Tibial artery (tissue), 4 donors: Measurements from ENCODE around the gene GOPC.
"Not testable (repeated sequence)": the region's sequence is repeated elsewhere in the genome, so short reads cannot be mapped to it uniquely, and the experiment has no call there.

ENCODE experiments used
- DNase-seq, 2 donors: peaks; one replicate each; pipeline ENCODE4 v3.0.0-alpha.2; 2019
- H3K27ac ChIP-seq, 2 donors: fragments of 200-600 bp; sonication (generic) in 1 of 2; 1 replicate in 1 of 2; 2 replicates in 1 of 2; pipeline ENCODE4 v1.5.1; 2018 to 2019; ENCODE audit warnings: mild to moderate bottlenecking in 1 of 2
- H3K27me3 ChIP-seq, 2 donors: fragments of 200-600 bp; sonication (generic) in 1 of 2; one replicate each; pipeline versions ENCODE4 v1.5.1 to v1.6.0; 2016 to 2019
- H3K36me3 ChIP-seq, 3 donors: fragments of 200-600 bp; sonication (generic) in 2 of 3; one replicate each; pipeline ENCODE4 v1.5.1; 2016 to 2019; ENCODE audit warnings: mild to moderate bottlenecking in 2 of 3
- H3K4me1 ChIP-seq, 4 donors: fragments of 200-600 bp; sonication (generic) in 2 of 4; 1 replicate in 3 of 4; 2 replicates in 1 of 4; pipeline ENCODE4 v1.5.1; 2016 to 2019
- H3K4me3 ChIP-seq, 2 donors: fragments of 200-600 bp; sonication (generic) in 1 of 2; 1 replicate in 1 of 2; 2 replicates in 1 of 2; pipeline ENCODE4 v1.5.1; 2018 to 2019; ENCODE audit warnings: mild to moderate bottlenecking in 2 of 2
- H3K9me3 ChIP-seq, 3 donors: fragments of 200-600 bp; sonication (generic) in 1 of 3; one replicate each; pipeline ENCODE4 v1.5.1; 2016 to 2019
- intact Hi-C: fragments of 100-400 bp; cut with DNase I; formaldehyde crosslinking; loops from one replicate; pipeline ENCODE4 v1.15.0; 2023; ENCODE audit warnings: low total_unique reads
- TF ChIP-seq, protein P1 (sequence below), 2 experiments: fragments of 200-600 bp in 1 of 2; fragments of 450-650 bp in 1 of 2; IDR thresholded peaks; one replicate each; pipeline ENCODE4 v1.5.1; 2017 to 2019; ENCODE audit warnings: antibody characterized with exemption in 2 of 2, mild to moderate bottlenecking in 1 of 2, moderate library complexity in 1 of 2

The GOPC gene

DNA sequence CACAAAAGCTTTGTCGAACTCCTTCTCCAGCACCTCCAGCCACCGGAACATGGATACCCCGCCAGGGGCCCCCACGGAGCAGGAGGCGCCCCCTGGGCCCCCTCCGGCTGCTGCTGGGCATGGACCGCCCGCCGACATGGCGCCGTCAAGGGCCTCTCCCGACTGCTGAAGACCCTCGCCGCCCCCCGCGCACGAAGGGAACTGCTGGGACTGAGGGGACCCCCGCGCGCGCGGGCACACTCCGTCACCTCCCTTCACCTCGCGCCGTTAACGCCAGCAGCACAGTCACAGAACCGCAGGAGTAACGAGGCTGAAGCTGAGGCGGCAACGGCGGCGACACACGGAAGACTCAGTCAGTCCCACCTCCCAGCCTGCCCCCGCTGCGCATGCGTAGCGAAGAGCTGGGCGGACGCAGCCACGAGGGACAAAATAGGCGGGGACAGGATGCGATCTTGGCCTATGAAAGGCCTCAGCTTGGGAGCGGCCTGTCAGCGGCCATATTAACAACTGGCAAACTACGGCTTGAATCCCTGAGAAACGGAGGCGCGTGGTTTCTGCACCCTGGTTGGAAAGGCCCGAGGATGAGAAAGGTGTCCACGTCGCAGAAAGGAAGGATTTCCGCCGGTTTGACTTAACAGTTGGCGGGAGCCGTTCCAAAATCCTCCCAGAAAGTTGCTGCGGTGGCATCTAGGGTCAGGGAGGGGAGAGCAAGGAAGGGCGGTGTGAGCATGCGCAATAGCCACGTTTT, at the start of gene GOPC:
TSS of gene GOPC (minus strand) at position 361 of the 748 bp plus-strand sequence. CDS start at position 138, 223 bp downstream.
- peaks cover 0 to 31% (median 7%) of the 10 kb centered on the region in 4 donors for H3K4me1 ChIP-seq
- peaks cover 0 to 2% (median 0%) of the 10 kb centered on the region in 3 donors for H3K36me3 ChIP-seq
- TF ChIP-seq, protein P1, sequence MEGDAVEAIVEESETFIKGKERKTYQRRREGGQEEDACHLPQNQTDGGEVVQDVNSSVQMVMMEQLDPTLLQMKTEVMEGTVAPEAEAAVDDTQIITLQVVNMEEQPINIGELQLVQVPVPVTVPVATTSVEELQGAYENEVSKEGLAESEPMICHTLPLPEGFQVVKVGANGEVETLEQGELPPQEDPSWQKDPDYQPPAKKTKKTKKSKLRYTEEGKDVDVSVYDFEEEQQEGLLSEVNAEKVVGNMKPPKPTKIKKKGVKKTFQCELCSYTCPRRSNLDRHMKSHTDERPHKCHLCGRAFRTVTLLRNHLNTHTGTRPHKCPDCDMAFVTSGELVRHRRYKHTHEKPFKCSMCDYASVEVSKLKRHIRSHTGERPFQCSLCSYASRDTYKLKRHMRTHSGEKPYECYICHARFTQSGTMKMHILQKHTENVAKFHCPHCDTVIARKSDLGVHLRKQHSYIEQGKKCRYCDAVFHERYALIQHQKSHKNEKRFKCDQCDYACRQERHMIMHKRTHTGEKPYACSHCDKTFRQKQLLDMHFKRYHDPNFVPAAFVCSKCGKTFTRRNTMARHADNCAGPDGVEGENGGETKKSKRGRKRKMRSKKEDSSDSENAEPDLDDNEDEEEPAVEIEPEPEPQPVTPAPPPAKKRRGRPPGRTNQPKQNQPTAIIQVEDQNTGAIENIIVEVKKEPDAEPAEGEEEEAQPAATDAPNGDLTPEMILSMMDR (IDR thresholded peaks at IDR 0.05), result no peak
- H3K9me3 ChIP-seq, result no peaks in the 10 kb centered on the region
- intact Hi-C loops, result loop anchor here (5.0 kb wide), 1 partner anchor 55 kb away; no protein-coding TSS in a partner anchor
- DNase-seq, result peak; percentile 97 to 98
- no peaks in the 10 kb centered on the region for H3K27me3 ChIP-seq
- peak within 1 kb of the TSS; percentile 96 to 98 for H3K4me3 ChIP-seq
- peak within 1 kb of the TSS; percentile 89 to 91 for H3K27ac ChIP-seq

DNA sequence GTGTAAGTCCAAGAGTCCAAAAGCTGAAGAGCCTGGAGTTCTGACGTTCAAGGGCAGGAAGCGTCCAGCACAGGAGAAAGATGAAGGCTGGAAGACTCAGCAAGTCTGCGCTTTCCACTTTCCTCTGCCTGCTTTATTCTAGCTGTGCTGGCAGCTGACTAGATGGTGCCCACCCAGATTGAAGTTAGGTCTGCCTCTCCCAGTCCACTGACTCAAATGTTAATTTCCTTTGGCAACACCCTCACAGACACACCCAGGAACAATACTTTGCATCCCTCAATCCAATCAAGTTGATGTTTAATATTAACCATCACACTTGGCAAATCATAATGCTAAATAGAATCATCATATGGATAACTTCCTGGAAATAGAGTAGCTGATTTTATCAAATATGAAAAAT, 49.7 kb upstream of the GOPC start:
- H3K36me3 ChIP-seq, intact Hi-C loops: not testable (repeated sequence)

DNA sequence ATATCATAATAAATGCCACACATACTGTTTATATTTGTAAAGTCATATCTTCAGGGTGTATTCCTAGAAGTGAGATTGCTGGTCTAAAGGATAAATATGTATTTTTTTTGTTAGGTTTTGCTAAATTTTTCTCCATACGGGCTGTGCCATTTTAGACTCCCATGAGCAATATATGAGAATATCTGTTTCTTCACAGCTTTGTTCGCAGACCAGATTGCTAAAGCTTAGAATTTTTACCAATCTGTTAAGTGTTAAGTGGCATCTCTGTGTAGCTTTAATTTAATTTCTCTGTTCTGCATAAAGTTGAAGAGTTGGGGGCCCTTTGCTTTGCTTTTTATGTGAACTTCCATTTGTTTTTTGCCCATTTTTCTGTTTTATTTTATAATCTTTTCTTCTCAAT, 40.7 kb upstream of the GOPC start:
- peaks cover 0 to 3% (median 0%) of the 10 kb centered on the region in 3 donors for H3K9me3 ChIP-seq
- no peaks in the 10 kb centered on the region for H3K4me1 ChIP-seq
- no peak overlapping the region for H3K4me3 ChIP-seq
- no peaks in the 10 kb centered on the region for H3K36me3 ChIP-seq
- intact Hi-C loops, result no loop called here
- H3K27ac ChIP-seq, result no peak overlapping the region
- TF ChIP-seq, protein P1 (IDR thresholded peaks at IDR 0.05), result no peak
- no peak for DNase-seq
- H3K27me3 ChIP-seq, result no peaks in the 10 kb centered on the region

More for the DNA sequence above, 49.7 kb upstream of the GOPC start:
- not testable (repeated sequence) for H3K9me3 ChIP-seq, H3K27me3 ChIP-seq, H3K4me1 ChIP-seq, H3K4me3 ChIP-seq, H3K27ac ChIP-seq, DNase-seq

DNA sequence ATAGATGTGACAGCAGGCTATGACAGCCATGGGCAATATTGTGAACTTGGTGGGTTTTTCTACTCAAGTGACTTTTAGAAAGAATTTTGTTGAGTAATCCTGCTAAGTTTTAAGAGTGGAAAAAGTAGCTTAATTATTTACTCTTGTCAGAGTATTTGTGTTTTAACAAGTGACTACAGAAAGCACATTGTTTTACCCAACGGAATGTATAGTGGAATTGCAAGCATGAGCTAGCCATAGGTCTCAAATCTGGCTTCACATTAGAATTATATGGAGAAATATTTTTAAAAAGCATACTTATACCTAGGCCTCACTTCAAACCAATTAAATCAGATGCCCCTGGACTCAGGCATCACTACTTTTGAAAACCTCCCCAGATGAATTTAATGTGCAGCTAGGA, 35.5 kb upstream of the GOPC start:
- intact Hi-C loops, result no loop called here
- no peak for DNase-seq
- H3K4me1 ChIP-seq, result no peaks in the 10 kb centered on the region

DNA sequence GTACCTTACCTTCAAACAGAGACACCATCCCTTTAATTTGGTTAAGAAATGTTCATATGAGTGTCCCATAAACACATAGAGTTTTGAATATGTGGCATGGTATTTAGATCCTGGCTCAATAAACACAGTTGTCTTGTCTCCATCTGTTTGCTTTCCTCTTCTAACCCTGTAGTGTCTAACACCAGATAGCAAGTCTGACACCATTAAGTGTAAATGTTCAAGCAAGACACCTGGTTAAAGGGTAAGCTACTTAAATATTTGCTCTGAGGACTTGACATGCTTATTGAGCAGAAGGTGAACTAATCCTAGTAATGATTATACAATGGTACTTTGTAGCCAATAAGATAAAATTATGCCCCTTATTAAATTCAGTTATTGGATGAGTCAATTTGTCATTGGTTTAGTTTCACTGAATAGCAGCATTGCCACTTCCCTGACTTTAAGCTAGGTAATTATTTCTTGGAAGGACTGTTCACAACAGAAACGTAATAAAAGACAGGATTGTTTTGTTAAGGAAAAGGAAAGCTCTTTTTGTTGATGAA, 26.9 kb upstream of the GOPC start:
- Histone ChIP-seq H3K27me3 (no peaks in the 10 kb centered on the region), H3K9me3 (no peaks in the 10 kb centered on the region), H3K27ac (no peak overlapping the region), H3K36me3 (no peaks in the 10 kb centered on the region), H3K4me3 (no peak overlapping the region), H3K4me1 (no peaks in the 10 kb centered on the region)
- intact Hi-C loops, result no loop called here
- TF ChIP-seq, protein P1 (IDR thresholded peaks at IDR 0.05), result no peak
- DNase-seq, result no peak

More for the DNA sequence above, 35.5 kb upstream of the GOPC start:
- Histone ChIP-seq H3K9me3 (peaks cover 0 to 3% (median 0%) of the 10 kb centered on the region in 3 donors), H3K27ac (no peak overlapping the region), H3K27me3 (no peaks in the 10 kb centered on the region), H3K36me3 (no peaks in the 10 kb centered on the region), H3K4me3 (no peak overlapping the region)
- TF ChIP-seq, protein P1 (IDR thresholded peaks at IDR 0.05), result no peak

DNA sequence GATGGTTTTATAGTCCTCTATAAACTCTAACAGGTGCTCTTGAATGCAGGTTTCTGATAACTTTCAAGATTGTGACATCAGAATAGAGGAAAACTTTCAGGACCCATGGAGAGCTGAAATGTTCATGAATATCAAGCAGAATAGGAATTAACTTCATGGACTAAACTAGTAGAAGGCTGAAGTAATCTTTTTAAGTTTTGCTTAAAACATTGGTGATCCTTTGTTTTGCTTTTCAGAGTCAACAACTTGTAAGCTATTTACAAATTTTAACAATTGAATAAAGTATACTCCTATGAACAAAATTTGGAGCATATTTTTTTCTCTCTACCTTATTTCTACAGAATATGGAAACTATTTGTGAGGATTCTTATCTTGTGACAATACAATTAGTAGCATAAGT, 25.2 kb upstream of the GOPC start:
- TF ChIP-seq, protein P1 (IDR thresholded peaks at IDR 0.05), result no peak
- no peak overlapping the region for H3K4me3 ChIP-seq
- intact Hi-C loops, result no loop called here

More for the DNA sequence above, 25.2 kb upstream of the GOPC start:
- no peaks in the 10 kb centered on the region for H3K4me1 ChIP-seq
- H3K9me3 ChIP-seq, result no peaks in the 10 kb centered on the region
- no peak for DNase-seq
- no peak overlapping the region for H3K27ac ChIP-seq
- no peaks in the 10 kb centered on the region for H3K36me3 ChIP-seq
- no peaks in the 10 kb centered on the region for H3K27me3 ChIP-seq
